ENCODE measurements around the gene TLCD5. TPM values are rescaled to one million over a fixed set of nuclear protein-coding genes. Genes with fewer than 3 reads are reported as not detected.

Gene TLCD5
- total RNA-seq, 4 donors from 2014 or later = 0.27 to 1.0 (median 0.70) TPM

DNA sequence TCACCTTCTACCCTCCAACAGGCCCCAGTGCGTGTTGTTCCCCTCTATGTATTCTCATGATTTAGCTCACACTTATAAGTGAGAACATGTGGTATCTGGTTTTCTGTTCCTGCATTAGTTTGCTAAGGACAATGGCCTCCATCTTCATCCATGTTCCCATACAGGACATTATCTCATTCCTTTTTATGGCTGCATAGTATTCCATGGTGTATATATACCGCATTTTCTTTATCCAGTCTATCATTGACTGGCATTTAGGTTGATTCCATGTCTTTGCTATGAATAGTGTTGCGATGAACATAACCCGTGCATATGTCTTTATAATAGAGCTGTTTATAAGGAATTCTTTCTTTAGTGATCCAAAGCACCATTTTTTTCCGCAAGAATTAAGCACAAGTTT, 28.5 kb upstream of the TLCD5 start:
- H3K4me3 ChIP-seq = no peak overlapping the region
- H3K27me3 ChIP-seq = peaks cover 6 to 17% (median 13%) of the 10 kb centered on the region in 3 donors
- no peaks in the 10 kb centered on the region for H3K9me3 ChIP-seq
- TF ChIP-seq, protein P1, sequence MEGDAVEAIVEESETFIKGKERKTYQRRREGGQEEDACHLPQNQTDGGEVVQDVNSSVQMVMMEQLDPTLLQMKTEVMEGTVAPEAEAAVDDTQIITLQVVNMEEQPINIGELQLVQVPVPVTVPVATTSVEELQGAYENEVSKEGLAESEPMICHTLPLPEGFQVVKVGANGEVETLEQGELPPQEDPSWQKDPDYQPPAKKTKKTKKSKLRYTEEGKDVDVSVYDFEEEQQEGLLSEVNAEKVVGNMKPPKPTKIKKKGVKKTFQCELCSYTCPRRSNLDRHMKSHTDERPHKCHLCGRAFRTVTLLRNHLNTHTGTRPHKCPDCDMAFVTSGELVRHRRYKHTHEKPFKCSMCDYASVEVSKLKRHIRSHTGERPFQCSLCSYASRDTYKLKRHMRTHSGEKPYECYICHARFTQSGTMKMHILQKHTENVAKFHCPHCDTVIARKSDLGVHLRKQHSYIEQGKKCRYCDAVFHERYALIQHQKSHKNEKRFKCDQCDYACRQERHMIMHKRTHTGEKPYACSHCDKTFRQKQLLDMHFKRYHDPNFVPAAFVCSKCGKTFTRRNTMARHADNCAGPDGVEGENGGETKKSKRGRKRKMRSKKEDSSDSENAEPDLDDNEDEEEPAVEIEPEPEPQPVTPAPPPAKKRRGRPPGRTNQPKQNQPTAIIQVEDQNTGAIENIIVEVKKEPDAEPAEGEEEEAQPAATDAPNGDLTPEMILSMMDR (IDR thresholded peaks at IDR 0.05 in 4 of 5, conservative IDR thresholded peaks at IDR 0.05 in 1 of 5) = no peak
- no peak for TF ChIP-seq POLR2A (IDR thresholded peaks at IDR 0.05)
- in situ Hi-C loops (cut with MboI; ENCODE audit: low sequenced_read_pairs in 4 of 4) = loop anchor here in 2 of 4 donors (5.0 to 25.0 kb wide), 3 partner anchors 62 to 634 kb away; no protein-coding TSS in a partner anchor
- ATAC-seq (no peak), DNase-seq (no peak)
- no peaks in the 10 kb centered on the region for H3K36me3 ChIP-seq
- no peaks in the 10 kb centered on the region for H3K4me1 ChIP-seq
- no peak overlapping the region for H3K27ac ChIP-seq
- intact Hi-C loops (cut with DNase I; ENCODE audit: low total_unique reads) = no loop called here

DNA sequence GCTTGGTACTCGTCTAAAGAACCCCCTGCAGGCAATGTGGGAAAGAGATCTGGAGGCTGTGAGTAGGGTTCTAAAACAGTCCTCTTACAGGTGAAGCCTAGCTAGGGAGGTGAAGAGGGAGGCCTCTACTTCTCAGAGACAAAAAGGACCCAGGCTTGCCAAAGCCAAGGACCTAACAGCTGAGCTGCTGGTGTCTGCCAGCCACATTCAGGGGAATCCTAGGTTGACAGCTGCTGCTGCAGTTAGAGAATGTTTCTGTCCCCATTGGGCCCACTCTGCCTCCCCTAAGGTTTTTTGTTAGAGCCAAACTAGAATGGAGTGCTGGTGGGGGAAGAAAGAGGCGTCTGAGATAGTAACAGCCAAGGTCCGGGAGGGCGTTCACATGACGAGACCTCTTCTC, 26.6 kb upstream of the TLCD5 start:
- ATAC-seq = no peak
- H3K27ac ChIP-seq = no peak overlapping the region
- H3K27me3 ChIP-seq = peaks cover 6 to 8% (median 8%) of the 10 kb centered on the region in 3 donors
- H3K36me3 ChIP-seq = no peaks in the 10 kb centered on the region
- no peak for DNase-seq
- in situ Hi-C loops (cut with MboI; ENCODE audit: low sequenced_read_pairs in 4 of 4) = loop anchor here in 2 of 4 donors (5.0 to 25.0 kb wide), 3 partner anchors 64 to 636 kb away; no protein-coding TSS in a partner anchor
- TF ChIP-seq POLR2A (IDR thresholded peaks at IDR 0.05) = no peak
- TF ChIP-seq, protein P1 (IDR thresholded peaks at IDR 0.05 in 4 of 5, conservative IDR thresholded peaks at IDR 0.05 in 1 of 5) = no peak
- H3K9me3 ChIP-seq = no peaks in the 10 kb centered on the region
- H3K4me3 ChIP-seq = no peak overlapping the region
- intact Hi-C loops (cut with DNase I; ENCODE audit: low total_unique reads) = no loop called here
- no peaks in the 10 kb centered on the region for H3K4me1 ChIP-seq

DNA sequence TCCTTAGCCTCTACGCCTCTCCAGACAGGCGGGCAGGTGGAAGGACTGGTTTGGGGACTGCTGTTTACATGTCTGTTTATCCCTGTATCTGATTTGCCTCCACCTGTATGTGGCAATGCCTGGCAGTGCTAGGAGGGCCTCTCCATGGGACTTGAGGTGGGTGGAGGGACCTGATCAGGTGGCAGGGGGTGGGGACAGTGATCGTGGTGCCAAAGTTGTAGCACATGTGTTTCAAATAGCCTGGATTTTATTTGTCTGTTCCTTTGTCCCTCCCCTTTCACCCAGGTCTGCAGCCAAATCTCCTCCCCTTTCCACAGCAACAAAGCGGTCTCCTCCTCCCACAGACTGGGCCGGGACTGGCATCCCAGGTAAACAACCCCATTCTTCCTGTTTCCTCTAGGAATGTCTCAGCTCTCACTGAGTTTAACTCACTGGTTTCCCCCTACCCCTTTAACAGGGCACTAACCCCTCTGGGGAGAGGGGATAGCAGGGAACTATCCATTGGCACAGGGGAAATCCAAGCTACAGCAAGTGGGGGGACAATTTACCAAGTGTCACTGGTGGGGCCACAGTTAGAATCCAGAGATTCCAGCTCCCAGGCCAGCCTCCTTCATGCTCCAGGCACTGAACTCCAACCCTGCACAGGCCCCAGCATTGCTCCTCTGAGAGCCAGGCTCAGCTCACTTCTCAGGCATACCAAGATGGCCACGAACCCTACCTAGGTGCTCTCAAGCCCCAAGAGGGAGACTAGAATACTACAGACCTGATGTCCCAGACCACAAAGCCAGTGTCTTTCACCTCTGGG, 22.9 kb upstream of the TLCD5 start:
- H3K27me3 ChIP-seq = no peaks in the 10 kb centered on the region
- no peaks in the 10 kb centered on the region for H3K36me3 ChIP-seq
- H3K4me1 ChIP-seq = no peaks in the 10 kb centered on the region
- in situ Hi-C loops (cut with MboI; ENCODE audit: low sequenced_read_pairs in 4 of 4) = loop anchor here in 2 of 4 donors (5.0 to 10.0 kb wide), 2 partner anchors 127 to 130 kb away; no protein-coding TSS in a partner anchor
- no peak for TF ChIP-seq POLR2A (IDR thresholded peaks at IDR 0.05)
- TF ChIP-seq, protein P1 (IDR thresholded peaks at IDR 0.05 in 4 of 5, conservative IDR thresholded peaks at IDR 0.05 in 1 of 5) = no peak
- intact Hi-C loops (cut with DNase I; ENCODE audit: low total_unique reads) = no loop called here
- no peaks in the 10 kb centered on the region for H3K9me3 ChIP-seq
- no peak overlapping the region for H3K27ac ChIP-seq
- H3K4me3 ChIP-seq = no peak overlapping the region
- DNase-seq (no peak), ATAC-seq (no peak)

DNA sequence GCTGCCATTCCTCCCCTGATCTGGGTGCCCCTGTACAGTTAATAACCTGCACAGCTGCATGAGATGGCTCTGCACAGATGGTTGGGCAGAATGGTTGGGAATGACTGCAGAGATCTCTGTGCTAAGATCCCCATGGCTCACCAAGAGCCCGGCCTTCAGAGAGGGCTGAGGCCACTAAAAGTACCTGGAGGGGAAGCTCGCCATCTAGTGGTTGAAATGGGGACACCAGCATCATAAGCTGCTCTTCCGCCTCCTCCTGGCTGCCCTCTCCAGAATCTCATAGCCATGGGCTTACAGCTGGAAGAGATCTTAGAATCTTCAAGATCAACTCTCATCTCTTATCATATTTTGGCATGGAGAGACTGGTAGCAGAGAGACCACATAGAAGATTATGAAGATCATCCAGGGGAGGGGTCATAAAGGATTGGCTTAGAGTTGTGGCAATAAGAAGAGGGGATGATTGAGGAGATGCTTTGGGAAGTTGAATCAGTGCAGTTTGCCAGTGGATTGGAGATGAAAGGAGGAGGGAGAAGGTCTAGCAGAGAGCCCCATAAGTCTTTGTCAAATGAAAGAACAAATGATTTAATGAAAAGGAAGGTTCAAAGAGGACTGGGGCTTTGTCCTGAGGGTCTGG, 22.0 kb upstream of the TLCD5 start:
- in situ Hi-C loops (cut with MboI; ENCODE audit: low sequenced_read_pairs in 4 of 4) = loop anchor here in 2 of 4 donors (5.0 to 10.0 kb wide), 2 partner anchors 128 to 131 kb away; no protein-coding TSS in a partner anchor

More for the DNA sequence above, 22.0 kb upstream of the TLCD5 start:
- peak; percentile 71 to 92 for ATAC-seq
- intact Hi-C loops (cut with DNase I; ENCODE audit: low total_unique reads) = no loop called here
- Histone ChIP-seq H3K4me3 (no peak overlapping the region), H3K36me3 (no peaks in the 10 kb centered on the region), H3K27me3 (no peaks in the 10 kb centered on the region), H3K27ac (no peak overlapping the region), H3K9me3 (no peaks in the 10 kb centered on the region), H3K4me1 (no peaks in the 10 kb centered on the region)
- no peak for TF ChIP-seq POLR2A (IDR thresholded peaks at IDR 0.05)
- TF ChIP-seq, protein P1 (IDR thresholded peaks at IDR 0.05 in 4 of 5, conservative IDR thresholded peaks at IDR 0.05 in 1 of 5) = peak; percentile 72 to 86 (median 74)
- peak; percentile 15 to 45 for DNase-seq
